MCF 10A (cell line): ENCODE data around the gene HMGCS2. TPM values are rescaled to one million over a fixed set of nuclear protein-coding genes. Genes with fewer than 3 reads are reported as not detected.

Experiments
- BruUV-seq: library from RNA; stranded (reverse); fragments of 400-500 nt; replicated peaks from 2 replicates; lab custom pipeline; 2021; lab: Mats Ljungman, UMichigan
- CTCF ChIA-PET: fragments of 300-600 bp; sonication (Branson Sonifier 250); formaldehyde crosslinking; extraction: SDS; loops from one replicate; lab custom pipeline; 2021; ENCODE audit warnings: antibody characterized with exemption, inconsistent platforms; lab: Yijun Ruan, JAX
- POLR2A ChIA-PET: fragments of 300-600, 350-650 bp; sonication (Branson Sonifier 250); formaldehyde crosslinking; extraction: SDS; loops from one replicate; lab custom pipeline; 2020; ENCODE audit warnings: antibody characterized with exemption, inconsistent platforms; lab: Yijun Ruan, JAX
- DNase-seq: peaks from one replicate; pipeline ENCODE4 v3.0.0-alpha.2; 2018; ENCODE audit not compliant: unreplicated experiment
- H3K27ac Mint-ChIP-seq: one replicate; pipeline ENCODE4 v1.8.0; 2022; ENCODE audit warnings: mild to moderate bottlenecking, low read depth, mixed read lengths; ENCODE audit not compliant: unreplicated experiment
- H3K27me3 Mint-ChIP-seq: one replicate; pipeline ENCODE4 v1.8.0; 2022; ENCODE audit warnings: mixed read lengths; ENCODE audit not compliant: insufficient read depth, unreplicated experiment
- H3K36me3 Mint-ChIP-seq: one replicate; pipeline ENCODE4 v1.8.0; 2022; ENCODE audit warnings: mild to moderate bottlenecking, moderate library complexity, mixed read lengths; ENCODE audit not compliant: insufficient read depth, unreplicated experiment
- H3K4me1 Mint-ChIP-seq: one replicate; pipeline ENCODE4 v1.8.0; 2022; ENCODE audit warnings: mixed read lengths; ENCODE audit not compliant: insufficient read depth, unreplicated experiment
- H3K4me3 Mint-ChIP-seq: one replicate; pipeline ENCODE4 v1.8.0; 2022; ENCODE audit warnings: mild to moderate bottlenecking, moderate library complexity, mixed read lengths; ENCODE audit not compliant: unreplicated experiment
- H3K9me3 Mint-ChIP-seq: one replicate; pipeline ENCODE4 v1.8.0; 2022; ENCODE audit warnings: mixed read lengths; ENCODE audit not compliant: unreplicated experiment
- CTCF ChIP-seq: fragments of 200-600 bp; IDR thresholded peaks from one replicate; pipeline ENCODE4 v1.8.0; 2022; ENCODE audit warnings: antibody characterized with exemption, mild to moderate bottlenecking; ENCODE audit not compliant: unreplicated experiment
- intact Hi-C: fragments of 100-400 bp; cut with micrococcal nuclease; formaldehyde crosslinking; loops from 2 replicates; pipeline ENCODE4 v1.14.1; 2022
- total RNA-seq: library from RNA; stranded (reverse); gene quantifications from 2 replicates; pipeline ENCODE4 v1.2.3, GENCODE V29; 2022

Gene HMGCS2
- total RNA-seq, 1 experiment from 2014 or later = not detected

GRCh38 chr1:119797162-119797561 lies 28.5 kb upstream of the HMGCS2 start:
- DNase-seq = no peak
- no TSS peak for BruUV-seq
- H3K9me3 Mint-ChIP-seq = no peaks in the 10 kb centered on the region
- no peaks in the 10 kb centered on the region for H3K27me3 Mint-ChIP-seq
- CTCF ChIA-PET = interaction anchor here (3.0 kb wide), 1 partner anchor 12 kb away, joined by 12 read pairs; no protein-coding TSS in a partner anchor
- no peak overlapping the region for H3K27ac Mint-ChIP-seq
- no peak for TF ChIP-seq CTCF
- H3K36me3 Mint-ChIP-seq = no peaks in the 10 kb centered on the region
- POLR2A ChIA-PET = interaction anchor here (0.8 kb wide), 1 partner anchor 15 kb away, joined by 3 read pairs; no protein-coding TSS in a partner anchor
- intact Hi-C loops = no loop called here
- peaks cover 6% of the 10 kb centered on the region for H3K4me1 Mint-ChIP-seq
- H3K4me3 Mint-ChIP-seq = no peak overlapping the region

GRCh38 chr1:119795261-119796200 lies 26.8 kb upstream of the HMGCS2 start:
- no peak overlapping the region for H3K4me3 Mint-ChIP-seq
- H3K27ac Mint-ChIP-seq = no peak overlapping the region
- no TSS peak for BruUV-seq
- peak; percentile 32 for DNase-seq
- intact Hi-C loops = no loop called here
- H3K4me1 Mint-ChIP-seq = peaks cover 6% of the 10 kb centered on the region
- no peaks in the 10 kb centered on the region for H3K27me3 Mint-ChIP-seq
- H3K9me3 Mint-ChIP-seq = no peaks in the 10 kb centered on the region
- ChIA-PET POLR2A (interaction anchor here (1.1 kb wide), 1 partner anchor 16 kb away, joined by 3 read pairs; no protein-coding TSS in a partner anchor), CTCF (interaction anchor here (1.1 to 3.0 kb wide), 5 partner anchors 11 to 51 kb away, joined by 4 to 12 read pairs (median 7); partner anchors contain the start of gene REG4)
- no peaks in the 10 kb centered on the region for H3K36me3 Mint-ChIP-seq
- no peak for TF ChIP-seq CTCF

- intact Hi-C loops = no loop called here
- no peaks in the 10 kb centered on the region for H3K36me3 Mint-ChIP-seq
- H3K27me3 Mint-ChIP-seq = no peaks in the 10 kb centered on the region
- BruUV-seq = no TSS peak
- ChIA-PET POLR2A (interaction anchor here (1.1 kb wide), 1 partner anchor 17 kb away, joined by 3 read pairs; no protein-coding TSS in a partner anchor), CTCF (interaction anchor here (1.1 to 2.1 kb wide), 4 partner anchors 12 to 50 kb away, joined by 4 to 10 read pairs (median 6); partner anchors contain the start of gene REG4)
- DNase-seq = no peak
- peaks cover 6% of the 10 kb centered on the region for H3K4me1 Mint-ChIP-seq
- no peak overlapping the region for H3K4me3 Mint-ChIP-seq
- H3K9me3 Mint-ChIP-seq = no peaks in the 10 kb centered on the region
- TF ChIP-seq CTCF = no peak
- H3K27ac Mint-ChIP-seq = no peak overlapping the region
Measured at GRCh38 chr1:119794876-119795240, 26.2 kb upstream of the HMGCS2 start.

- H3K27ac Mint-ChIP-seq = no peak overlapping the region
- intact Hi-C loops = no loop called here
- ChIA-PET CTCF (interaction anchor here (1.6 to 2.1 kb wide), 3 partner anchors 14 to 50 kb away, joined by 5 to 10 read pairs (median 7); partner anchors contain the start of gene REG4), POLR2A (no interaction called here)
- BruUV-seq = no TSS peak
- no peaks in the 10 kb centered on the region for H3K9me3 Mint-ChIP-seq
- peaks cover 6% of the 10 kb centered on the region for H3K4me1 Mint-ChIP-seq
- no peak for TF ChIP-seq CTCF
- no peaks in the 10 kb centered on the region for H3K36me3 Mint-ChIP-seq
- DNase-seq = no peak
- no peak overlapping the region for H3K4me3 Mint-ChIP-seq
- H3K27me3 Mint-ChIP-seq = no peaks in the 10 kb centered on the region
Measured at GRCh38 chr1:119794230-119794875, 25.6 kb upstream of the HMGCS2 start.
